Mesendoderm (in vitro differentiated cells): ENCODE data around the gene STRN4. TPM values are rescaled to one million over a fixed set of nuclear protein-coding genes. Genes with fewer than 3 reads are reported as not detected.

Source experiments
- DNase-seq: peaks from one replicate; pipeline ENCODE4 v3.0.0; 2013
- H2AK5ac ChIP-seq: 2 replicates; pipeline ENCODE4 v1.6.1; 2013; ENCODE audit warnings: low read length, inconsistent platforms
- H2BK120ac ChIP-seq: 2 replicates; pipeline ENCODE4 v1.6.1; 2013; ENCODE audit warnings: low read depth, mild to moderate bottlenecking, low read length, moderate library complexity, mixed read lengths
- H2BK15ac ChIP-seq: replicated peaks from 2 replicates; pipeline ENCODE4 v1.6.1; 2013; ENCODE audit warnings: low read depth, mild to moderate bottlenecking, moderate library complexity
- H2BK5ac ChIP-seq: 2 replicates; pipeline ENCODE4 v1.6.1; 2013; ENCODE audit warnings: low read length, inconsistent platforms
- H3K18ac ChIP-seq: 2 replicates; pipeline ENCODE4 v1.6.1; 2013; ENCODE audit warnings: mild to moderate bottlenecking, low read length, mixed read lengths
- H3K23ac ChIP-seq: one replicate; pipeline ENCODE4 v1.6.1; 2013; ENCODE audit warnings: low read length
- H3K27ac ChIP-seq: 2 replicates; pipeline ENCODE4 v1.5.1; 2013; ENCODE audit warnings: low read depth, mild to moderate bottlenecking, inconsistent platforms, low read length, moderate library complexity
- H3K27me3 ChIP-seq: 2 replicates; pipeline ENCODE4 v1.6.1; 2013; ENCODE audit warnings: low read length, control low read depth, mild to moderate bottlenecking, inconsistent platforms; ENCODE audit not compliant: insufficient read depth, poor library complexity
- H3K36me3 ChIP-seq: 2 replicates; pipeline ENCODE4 v1.6.1; 2013; ENCODE audit warnings: low read length, inconsistent platforms; ENCODE audit not compliant: control insufficient read depth, insufficient read depth
- H3K4ac ChIP-seq: one replicate; pipeline ENCODE4 v1.6.1; 2013; ENCODE audit warnings: low read depth, mild to moderate bottlenecking, low read length, moderate library complexity
- H3K4me1 ChIP-seq: 2 replicates; pipeline ENCODE4 v1.6.1; 2013; ENCODE audit warnings: low read depth, low read length, inconsistent platforms; ENCODE audit not compliant: control insufficient read depth
- H3K4me2 ChIP-seq: 2 replicates; pipeline ENCODE4 v1.6.1; 2013; ENCODE audit warnings: low read length
- H3K4me3 ChIP-seq: 2 replicates; pipeline ENCODE4 v1.5.1; 2013; ENCODE audit warnings: mild to moderate bottlenecking, low read length
- H3K56ac ChIP-seq: one replicate; pipeline ENCODE4 v1.6.1; 2013; ENCODE audit warnings: low read length
- H3K79me1 ChIP-seq: 2 replicates; pipeline ENCODE4 v1.6.1; 2013; ENCODE audit warnings: low read length, inconsistent platforms
- H3K79me2 ChIP-seq: 2 replicates; pipeline ENCODE4 v1.6.1; 2013; ENCODE audit warnings: mild to moderate bottlenecking, low read length; ENCODE audit not compliant: control insufficient read depth, insufficient read depth
- H3K9ac ChIP-seq: 2 replicates; pipeline ENCODE4 v1.6.1; 2013; ENCODE audit warnings: low read length, inconsistent platforms
- H4K5ac ChIP-seq: one replicate; pipeline ENCODE4 v1.6.1; 2013; ENCODE audit warnings: low read length
- H4K8ac ChIP-seq: one replicate; pipeline ENCODE4 v1.6.1; 2013; ENCODE audit warnings: low read depth, mild to moderate bottlenecking, control low read depth, low read length, moderate library complexity
- WGBS: extraction: QIAGEN DNeasy Blood & Tissue Kit; methylation state at CpG from one replicate; pipeline ENCODE4 v1.1.7; 2013; ENCODE audit warnings: low lambda C conversion rate, missing lambda C conversion rate; ENCODE audit not compliant: insufficient coverage; ENCODE audit errors: extremely low coverage; 5-methylcytosine and 5-hydroxymethylcytosine counted together
- polyA plus RNA-seq, 2 experiments: library from polyadenylated mRNA; stranded (reverse); fragments of 200-250 nt; gene quantifications; one replicate each; pipeline ENCODE4 v1.2.3, GENCODE V29; 2013

STRN4 gene, protein sequence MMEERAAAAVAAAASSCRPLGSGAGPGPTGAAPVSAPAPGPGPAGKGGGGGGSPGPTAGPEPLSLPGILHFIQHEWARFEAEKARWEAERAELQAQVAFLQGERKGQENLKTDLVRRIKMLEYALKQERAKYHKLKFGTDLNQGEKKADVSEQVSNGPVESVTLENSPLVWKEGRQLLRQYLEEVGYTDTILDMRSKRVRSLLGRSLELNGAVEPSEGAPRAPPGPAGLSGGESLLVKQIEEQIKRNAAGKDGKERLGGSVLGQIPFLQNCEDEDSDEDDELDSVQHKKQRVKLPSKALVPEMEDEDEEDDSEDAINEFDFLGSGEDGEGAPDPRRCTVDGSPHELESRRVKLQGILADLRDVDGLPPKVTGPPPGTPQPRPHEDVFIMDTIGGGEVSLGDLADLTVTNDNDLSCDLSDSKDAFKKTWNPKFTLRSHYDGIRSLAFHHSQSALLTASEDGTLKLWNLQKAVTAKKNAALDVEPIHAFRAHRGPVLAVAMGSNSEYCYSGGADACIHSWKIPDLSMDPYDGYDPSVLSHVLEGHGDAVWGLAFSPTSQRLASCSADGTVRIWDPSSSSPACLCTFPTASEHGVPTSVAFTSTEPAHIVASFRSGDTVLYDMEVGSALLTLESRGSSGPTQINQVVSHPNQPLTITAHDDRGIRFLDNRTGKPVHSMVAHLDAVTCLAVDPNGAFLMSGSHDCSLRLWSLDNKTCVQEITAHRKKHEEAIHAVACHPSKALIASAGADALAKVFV
- polyA plus RNA-seq (2013, experiment 1 of 2) = 77.7 TPM
- polyA plus RNA-seq (2013, experiment 2 of 2) = 76.0 TPM

GRCh38 chr19:46746281-46747057 is at the start of gene STRN4:
TSS of gene STRN4 (minus strand) at chr19:46746450. CDS start at chr19:46746430, 20 bp downstream.
- H3K18ac ChIP-seq = peak within 1 kb of the TSS; percentile 100
- H3K27ac ChIP-seq = peak within 1 kb of the TSS; percentile 93
- H2BK15ac ChIP-seq = no peak within 1 kb of the TSS
- peak within 1 kb of the TSS; percentile 84 for H3K4ac ChIP-seq
- H3K79me1 ChIP-seq = peaks cover 17% of the 10 kb centered on the region
- H3K36me3 ChIP-seq = no peaks in the 10 kb centered on the region
- H3K4me1 ChIP-seq = peaks cover 5% of the 10 kb centered on the region
- WGBS = no CpG with 5 or more reads among the region's 74 CpGs
- H3K56ac ChIP-seq = peak within 1 kb of the TSS; percentile 99
- peak within 1 kb of the TSS; percentile 0 for H4K8ac ChIP-seq
- H2AK5ac ChIP-seq = peak within 1 kb of the TSS; percentile 94
- H2BK5ac ChIP-seq = no peak within 1 kb of the TSS
- DNase-seq = peak; percentile 40
- peak within 1 kb of the TSS; percentile 99 for H3K9ac ChIP-seq
- H3K4me2 ChIP-seq = peak within 1 kb of the TSS; percentile 99
- peak within 1 kb of the TSS; percentile 99 for H3K4me3 ChIP-seq
- no peak within 1 kb of the TSS for H4K5ac ChIP-seq
- H3K23ac ChIP-seq = peak within 1 kb of the TSS; percentile 94
- no peaks in the 10 kb centered on the region for H3K27me3 ChIP-seq
- H2BK120ac ChIP-seq = peak within 1 kb of the TSS; percentile 85
- H3K79me2 ChIP-seq = peaks cover 44% of the 10 kb centered on the region

DNA sequence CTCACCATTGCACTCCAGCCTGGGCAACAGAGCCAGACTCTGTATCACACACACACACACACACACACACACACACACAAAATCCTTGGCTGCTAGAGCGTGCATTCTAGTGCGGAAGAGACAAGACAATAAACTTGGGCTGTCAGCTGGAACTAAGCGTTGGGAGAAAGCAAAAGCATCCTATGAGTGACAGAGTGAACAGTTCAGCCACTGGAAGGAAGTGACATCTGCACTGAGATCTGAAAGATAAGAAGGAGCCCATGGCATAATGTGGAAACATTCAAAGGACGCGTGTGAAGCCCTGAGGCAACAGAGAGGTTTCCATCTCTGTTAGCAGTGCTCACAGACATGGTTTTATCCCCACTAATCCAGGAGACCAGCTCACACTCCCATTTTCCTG is 45.7 kb upstream of the STRN4 start:
- no peak overlapping the region for H3K18ac ChIP-seq
- H2BK120ac ChIP-seq = no peak overlapping the region
- H3K4me1 ChIP-seq = no peaks in the 10 kb centered on the region
- no peak overlapping the region for H4K5ac ChIP-seq
- H2AK5ac ChIP-seq = no peak overlapping the region
- H3K4ac ChIP-seq = no peak overlapping the region
- H3K56ac ChIP-seq = no peak overlapping the region
- no peaks in the 10 kb centered on the region for H3K27me3 ChIP-seq
- H3K4me2 ChIP-seq = no peak overlapping the region
- H3K79me2 ChIP-seq = peaks cover 14% of the 10 kb centered on the region
- H3K23ac ChIP-seq = no peak overlapping the region
- no peak overlapping the region for H3K4me3 ChIP-seq
- H3K9ac ChIP-seq = no peak overlapping the region
- H3K27ac ChIP-seq = no peak overlapping the region
- no CpG with 5 or more reads among the region's 5 CpGs for WGBS
- no peak overlapping the region for H2BK15ac ChIP-seq
- H4K8ac ChIP-seq = no peak overlapping the region
- no peaks in the 10 kb centered on the region for H3K36me3 ChIP-seq
- DNase-seq = peak; percentile 51
- no peaks in the 10 kb centered on the region for H3K79me1 ChIP-seq
- H2BK5ac ChIP-seq = no peak overlapping the region

DNA sequence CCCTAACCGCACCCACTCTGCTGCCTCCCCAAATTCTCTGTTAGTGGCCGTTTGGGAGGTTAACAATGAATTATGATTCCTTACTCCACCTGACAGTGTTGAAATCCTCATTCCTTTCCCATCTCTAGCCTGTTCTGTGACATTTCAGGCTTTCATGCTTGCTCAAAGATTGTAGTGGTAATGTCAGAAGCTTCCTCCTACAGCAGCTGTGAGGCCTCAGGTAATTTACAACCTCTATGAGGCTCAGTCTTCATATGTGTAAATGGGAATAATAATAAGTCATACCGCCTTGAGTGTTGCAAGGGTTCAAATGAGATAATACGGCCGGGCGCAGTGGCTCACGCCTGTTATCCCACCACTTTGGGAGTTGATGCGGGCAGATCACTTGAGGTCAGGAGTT is 43.1 kb upstream of the STRN4 start:
- H3K4me3 ChIP-seq = no peak overlapping the region
- H3K36me3 ChIP-seq = no peaks in the 10 kb centered on the region
- H2BK15ac ChIP-seq = no peak overlapping the region
- no peak overlapping the region for H4K8ac ChIP-seq
- H3K4ac ChIP-seq = no peak overlapping the region
- peak overlapping the region; percentile 17 for H3K56ac ChIP-seq
- no peak overlapping the region for H3K18ac ChIP-seq
- H2BK5ac ChIP-seq = no peak overlapping the region
- H3K27me3 ChIP-seq = no peaks in the 10 kb centered on the region
- no peak overlapping the region for H3K9ac ChIP-seq
- H3K23ac ChIP-seq = no peak overlapping the region
- no peaks in the 10 kb centered on the region for H3K79me1 ChIP-seq
- DNase-seq = no peak
- H3K27ac ChIP-seq = no peak overlapping the region
- H2BK120ac ChIP-seq = no peak overlapping the region
- H3K4me2 ChIP-seq = no peak overlapping the region
- WGBS = no CpG with 5 or more reads among the region's 8 CpGs
- H3K4me1 ChIP-seq = no peaks in the 10 kb centered on the region
- no peak overlapping the region for H4K5ac ChIP-seq
- H2AK5ac ChIP-seq = no peak overlapping the region
- H3K79me2 ChIP-seq = peaks cover 37% of the 10 kb centered on the region

DNA sequence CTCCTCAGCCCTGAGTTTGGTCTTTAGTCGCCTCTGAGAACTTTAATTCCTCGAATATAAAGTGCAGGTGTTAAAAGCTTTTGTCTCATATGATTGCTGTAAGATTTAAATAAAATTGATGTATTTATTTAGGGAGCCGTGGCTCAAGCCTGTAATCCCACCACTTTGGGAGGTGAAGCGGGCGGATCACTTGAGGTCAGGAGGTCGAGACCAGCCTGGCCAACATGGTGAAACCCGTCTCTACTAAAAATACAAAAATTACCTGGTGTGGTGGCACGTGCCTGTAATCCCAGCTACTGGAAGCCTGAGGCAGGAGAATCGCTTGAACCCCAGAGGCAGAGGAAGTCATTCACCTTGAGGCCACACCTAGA is 42.7 kb upstream of the STRN4 start:
- Histone ChIP-seq H2BK5ac (no peak overlapping the region), H4K8ac (no peak overlapping the region), H2AK5ac (no peak overlapping the region), H3K9ac (no peak overlapping the region), H3K79me1 (peaks cover under 1% of the 10 kb centered on the region), H4K5ac (no peak overlapping the region), H3K27me3 (no peaks in the 10 kb centered on the region), H3K4ac (no peak overlapping the region), H2BK15ac (no peak overlapping the region), H3K4me2 (no peak overlapping the region), H2BK120ac (no peak overlapping the region), H3K56ac (peak overlapping the region; percentile 17), H3K36me3 (peaks cover under 1% of the 10 kb centered on the region), H3K27ac (no peak overlapping the region), H3K23ac (no peak overlapping the region), H3K4me1 (peaks cover 2% of the 10 kb centered on the region), H3K79me2 (peaks cover 41% of the 10 kb centered on the region), H3K18ac (no peak overlapping the region), H3K4me3 (no peak overlapping the region)
- no peak for DNase-seq
- no CpG with 5 or more reads among the region's 9 CpGs for WGBS

- H4K5ac ChIP-seq = no peak within 1 kb of the TSS
- no peaks in the 10 kb centered on the region for H3K27me3 ChIP-seq
- peak within 1 kb of the TSS; percentile 45 for H2AK5ac ChIP-seq
- peak within 1 kb of the TSS; percentile 97 for H3K56ac ChIP-seq
- H3K4me1 ChIP-seq = peaks cover 3% of the 10 kb centered on the region
- H3K79me1 ChIP-seq = peaks cover 2% of the 10 kb centered on the region
- peak within 1 kb of the TSS; percentile 67 for H2BK5ac ChIP-seq
- no peak within 1 kb of the TSS for H2BK15ac ChIP-seq
- H3K9ac ChIP-seq = peak within 1 kb of the TSS; percentile 99
- H3K4me3 ChIP-seq = peak within 1 kb of the TSS; percentile 99
- no CpG with 5 or more reads among the region's 46 CpGs for WGBS
- H3K27ac ChIP-seq = peak within 1 kb of the TSS; percentile 86
- peak within 1 kb of the TSS; percentile 82 for H3K4me2 ChIP-seq
- peaks cover 47% of the 10 kb centered on the region for H3K79me2 ChIP-seq
- no peak within 1 kb of the TSS for H2BK120ac ChIP-seq
- peak within 1 kb of the TSS; percentile 89 for H3K4ac ChIP-seq
- H3K18ac ChIP-seq = peak within 1 kb of the TSS; percentile 77
- H3K36me3 ChIP-seq = peaks cover 1% of the 10 kb centered on the region
- peak within 1 kb of the TSS; percentile 99 for H3K23ac ChIP-seq
- DNase-seq = peak; percentile 99
- no peak within 1 kb of the TSS for H4K8ac ChIP-seq
Measured at GRCh38 chr19:46788262-46788967, 42.2 kb upstream of the STRN4 start, which contains the start of gene SLC1A5. TSS of gene SLC1A5 (minus strand) at chr19:46788594. CDS start at chr19:46787965, 629 bp downstream.
